ENCODE data around the gene ZFP82. TPM values are rescaled to one million over a fixed set of nuclear protein-coding genes. Genes with fewer than 3 reads are reported as not detected.

Gene ZFP82
- total RNA-seq, 1 experiment from 2014 or later, result 14.9 TPM

DNA sequence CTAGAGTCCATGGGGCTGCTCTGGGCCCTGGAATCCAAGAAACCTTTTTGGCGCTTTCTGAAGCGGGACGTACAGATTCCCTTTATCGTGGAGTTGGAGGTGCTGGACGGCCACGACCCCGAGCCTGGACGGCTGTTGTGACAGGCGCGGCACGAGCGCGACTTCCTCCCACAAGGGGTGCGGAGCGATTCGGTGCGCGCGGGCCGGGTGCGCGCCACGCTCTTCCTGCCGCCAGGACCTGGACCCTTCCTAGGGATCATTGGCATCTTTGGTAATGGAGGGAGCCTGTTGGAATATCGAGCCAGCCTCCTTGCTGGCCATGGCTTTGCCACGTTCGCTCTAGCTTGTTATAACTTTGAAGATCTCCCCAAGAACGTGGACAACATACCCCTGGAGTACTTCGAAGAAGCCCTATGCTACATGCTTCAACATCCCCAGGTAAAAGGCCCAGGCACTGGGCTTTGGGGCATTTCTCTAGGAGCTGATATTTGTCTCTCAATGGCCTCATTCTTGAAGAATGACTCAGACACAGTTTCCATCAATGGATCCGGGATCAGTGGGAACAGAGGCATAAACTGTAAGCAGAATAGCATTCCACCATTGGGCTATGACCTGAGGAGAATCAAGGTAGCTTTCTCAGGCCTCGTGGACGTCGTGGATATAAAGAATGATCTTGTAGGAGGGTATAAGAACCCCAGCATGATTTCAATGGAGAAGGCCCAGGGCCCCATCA, 3.5 kb upstream of the ZFP82 start:
- intact Hi-C loops (cut with micrococcal nuclease; ENCODE audit: unreplicated experiment), result no loop called here
- no TSS peak for BruUV-seq (replicated peaks)
- Histone ChIP-seq H3K27ac (ENCODE audit: low read depth, low read length, poor library complexity, severe bottlenecking) (no peak overlapping the region), H3K36me3 (ENCODE audit: insufficient read depth, low read length, poor library complexity, severe bottlenecking) (no peaks in the 10 kb centered on the region), H3K27me3 (replicated peaks; ENCODE audit: insufficient read depth, low read depth, low read length, poor library complexity) (peaks cover 16% of the 10 kb centered on the region), H3K4me1 (ENCODE audit: insufficient read depth, low read length, poor library complexity, severe bottlenecking) (no peaks in the 10 kb centered on the region), H3K9me3 (ENCODE audit: low read depth, low read length, poor library complexity, severe bottlenecking) (peaks cover 14% of the 10 kb centered on the region), H3K4me3 (ENCODE audit: low read depth, low read length, poor library complexity, severe bottlenecking) (peak overlapping the region; percentile 30)
- ChIA-PET CTCF (no interaction called here), POLR2A (ENCODE audit: low non-redundant PET) (no interaction called here)
- no peak for DNase-seq (ENCODE audit: low spot score)
- TF ChIP-seq CTCF (conservative IDR thresholded peaks at IDR 0.05; ENCODE audit: low read depth, low read length) (no peak), EZH2 (IDR thresholded peaks at IDR 0.05; ENCODE audit: borderline replicate concordance, low read depth, low read length, poor library complexity, severe bottlenecking) (peak; percentile 11)

GRCh38 chr19:36420961-36421748, 2.7 kb upstream of the ZFP82 start:
- ChIA-PET POLR2A (ENCODE audit: low non-redundant PET) (no interaction called here), CTCF (no interaction called here)
- TF ChIP-seq EZH2 (IDR thresholded peaks at IDR 0.05; ENCODE audit: borderline replicate concordance, low read depth, low read length, poor library complexity, severe bottlenecking) (no peak), CTCF (conservative IDR thresholded peaks at IDR 0.05; ENCODE audit: low read depth, low read length) (no peak)
- Histone ChIP-seq H3K4me3 (ENCODE audit: low read depth, low read length, poor library complexity, severe bottlenecking) (peak overlapping the region; percentile 30), H3K27me3 (replicated peaks; ENCODE audit: insufficient read depth, low read depth, low read length, poor library complexity) (peaks cover 16% of the 10 kb centered on the region), H3K27ac (ENCODE audit: low read depth, low read length, poor library complexity, severe bottlenecking) (no peak overlapping the region), H3K4me1 (ENCODE audit: insufficient read depth, low read length, poor library complexity, severe bottlenecking) (no peaks in the 10 kb centered on the region), H3K36me3 (ENCODE audit: insufficient read depth, low read length, poor library complexity, severe bottlenecking) (no peaks in the 10 kb centered on the region), H3K9me3 (ENCODE audit: low read depth, low read length, poor library complexity, severe bottlenecking) (peaks cover 21% of the 10 kb centered on the region)
- BruUV-seq (replicated peaks), result no TSS peak
- intact Hi-C loops (cut with micrococcal nuclease; ENCODE audit: unreplicated experiment), result no loop called here
- peak; percentile 33 for DNase-seq (ENCODE audit: low spot score)

- POLR2A ChIA-PET (ENCODE audit: low non-redundant PET), result interaction anchor here (0.6 kb wide), 1 partner anchor 203 kb away, joined by 5 read pairs; the partner anchor contains the start of gene ZNF146
- no TSS peak for BruUV-seq (replicated peaks)
- TF ChIP-seq EZH2 (IDR thresholded peaks at IDR 0.05; ENCODE audit: borderline replicate concordance, low read depth, low read length, poor library complexity, severe bottlenecking), result no peak
- Histone ChIP-seq H3K27me3 (replicated peaks; ENCODE audit: insufficient read depth, low read depth, low read length, poor library complexity) (peaks cover 16% of the 10 kb centered on the region), H3K4me3 (ENCODE audit: low read depth, low read length, poor library complexity, severe bottlenecking) (peak overlapping the region; percentile 58), H3K27ac (ENCODE audit: low read depth, low read length, poor library complexity, severe bottlenecking) (peak overlapping the region; percentile 84), H3K4me1 (ENCODE audit: insufficient read depth, low read length, poor library complexity, severe bottlenecking) (no peaks in the 10 kb centered on the region), H3K36me3 (ENCODE audit: insufficient read depth, low read length, poor library complexity, severe bottlenecking) (peaks cover 18% of the 10 kb centered on the region), H3K9me3 (ENCODE audit: low read depth, low read length, poor library complexity, severe bottlenecking) (peaks cover 51% of the 10 kb centered on the region)
- CTCF ChIA-PET, result no interaction called here
- no peak for DNase-seq (ENCODE audit: low spot score)
- intact Hi-C loops (cut with micrococcal nuclease; ENCODE audit: unreplicated experiment), result no loop called here
Observed at GRCh38 chr19:36417752-36418286, 625 bp downstream of the ZFP82 start.

All from A673 (cell line).